HUES48 (cell line): ENCODE results near the gene ACYP1.

Experiments
- H3K27ac ChIP-seq: one replicate; pipeline ENCODE4 v1.7.0; 2013; ENCODE audit warnings: low read depth, low read length, inconsistent platforms
- H3K27me3 ChIP-seq: 2 replicates; pipeline ENCODE4 v1.6.1; 2013; ENCODE audit warnings: mild to moderate bottlenecking, low read length; ENCODE audit not compliant: control insufficient read depth, insufficient read depth
- H3K36me3 ChIP-seq: 2 replicates; pipeline ENCODE4 v1.6.1; 2013; ENCODE audit warnings: low read length; ENCODE audit not compliant: control insufficient read depth, insufficient read depth
- H3K4me1 ChIP-seq: 2 replicates; pipeline ENCODE4 v1.6.1; 2013; ENCODE audit warnings: mild to moderate bottlenecking, low read length; ENCODE audit not compliant: control insufficient read depth, insufficient read depth
- H3K4me3 ChIP-seq: 2 replicates; pipeline ENCODE4 v1.5.1; 2013; ENCODE audit warnings: mild to moderate bottlenecking, low read depth, low read length
- H3K9ac ChIP-seq: 2 replicates; pipeline ENCODE4 v1.6.1; 2013; ENCODE audit warnings: mild to moderate bottlenecking, low read depth, low read length, moderate library complexity
- H3K9me3 ChIP-seq: 2 replicates; pipeline ENCODE4 v1.6.1; 2013; ENCODE audit warnings: low read length; ENCODE audit not compliant: control insufficient read depth, insufficient read depth

ACYP1 gene

DNA sequence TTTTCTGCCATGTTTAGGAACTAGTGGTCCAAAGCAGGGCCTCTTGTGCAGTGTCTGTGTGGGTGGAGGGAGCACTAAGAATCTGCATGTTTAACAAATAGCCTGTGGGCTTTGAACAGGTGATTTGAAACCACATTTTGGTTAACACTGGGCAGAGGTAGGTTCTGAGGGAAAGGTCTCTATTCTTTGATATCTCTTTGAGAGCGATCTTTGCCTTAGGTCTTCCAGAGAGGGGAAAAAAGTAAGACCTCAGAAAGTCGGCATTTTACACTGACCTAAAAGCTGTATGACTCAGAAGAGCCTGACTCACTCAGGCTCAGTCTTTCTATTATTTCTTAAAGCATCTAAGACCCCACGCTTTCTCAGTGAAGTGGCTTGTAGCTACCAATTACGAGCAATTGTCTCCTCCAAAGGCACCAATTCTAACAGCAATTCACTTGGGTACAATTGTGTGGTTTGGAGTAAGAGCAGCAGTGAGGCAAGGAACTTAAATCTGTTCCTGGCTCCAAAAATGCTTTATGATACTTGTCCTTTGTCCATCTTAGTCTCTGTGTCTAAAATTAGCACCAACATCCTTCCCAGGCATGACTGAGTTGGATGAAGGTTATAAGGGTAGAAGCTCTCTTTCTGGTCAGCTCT lies 52.3 kb downstream of the ACYP1 start:
- Histone ChIP-seq H3K27me3 (no peaks in the 10 kb centered on the region), H3K4me3 (no peak overlapping the region), H3K9me3 (no peaks in the 10 kb centered on the region), H3K4me1 (no peaks in the 10 kb centered on the region), H3K27ac (peak overlapping the region; percentile 31), H3K36me3 (peaks cover 83% of the 10 kb centered on the region), H3K9ac (no peak overlapping the region)

DNA sequence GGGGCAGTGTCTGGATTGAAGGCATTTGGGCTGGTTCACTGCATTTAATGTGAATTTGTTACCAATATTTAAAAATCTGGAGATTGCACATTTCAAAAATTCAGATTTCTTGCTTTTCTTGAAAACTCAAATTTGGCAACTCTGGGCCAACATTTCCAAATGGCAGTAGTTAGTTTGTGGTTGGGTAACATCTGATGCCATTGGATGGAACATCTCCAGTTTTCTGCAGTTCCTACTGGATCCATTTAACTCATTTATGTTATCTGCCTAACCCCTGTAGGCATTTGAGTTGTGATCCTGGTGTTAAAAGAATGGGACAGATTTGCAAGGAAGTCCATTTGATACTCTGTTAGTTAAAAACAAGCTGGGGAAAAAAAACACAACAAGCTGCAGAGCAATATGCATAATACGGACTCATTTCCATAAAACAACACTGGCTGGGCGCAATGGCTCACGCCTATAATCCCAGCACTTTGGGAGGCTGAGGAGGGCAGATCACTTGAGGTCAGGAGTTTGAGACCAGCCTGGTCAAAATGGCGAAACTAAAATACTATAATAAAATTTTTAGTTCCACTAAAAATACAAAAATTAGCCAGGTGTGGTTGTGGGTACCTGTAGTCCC lies 53.2 kb downstream of the ACYP1 start:
- no peaks in the 10 kb centered on the region for H3K4me1 ChIP-seq
- H3K9ac ChIP-seq = no peak overlapping the region
- no peak overlapping the region for H3K27ac ChIP-seq
- no peaks in the 10 kb centered on the region for H3K9me3 ChIP-seq
- H3K27me3 ChIP-seq = no peaks in the 10 kb centered on the region
- H3K36me3 ChIP-seq = peaks cover 83% of the 10 kb centered on the region
- no peak overlapping the region for H3K4me3 ChIP-seq

DNA sequence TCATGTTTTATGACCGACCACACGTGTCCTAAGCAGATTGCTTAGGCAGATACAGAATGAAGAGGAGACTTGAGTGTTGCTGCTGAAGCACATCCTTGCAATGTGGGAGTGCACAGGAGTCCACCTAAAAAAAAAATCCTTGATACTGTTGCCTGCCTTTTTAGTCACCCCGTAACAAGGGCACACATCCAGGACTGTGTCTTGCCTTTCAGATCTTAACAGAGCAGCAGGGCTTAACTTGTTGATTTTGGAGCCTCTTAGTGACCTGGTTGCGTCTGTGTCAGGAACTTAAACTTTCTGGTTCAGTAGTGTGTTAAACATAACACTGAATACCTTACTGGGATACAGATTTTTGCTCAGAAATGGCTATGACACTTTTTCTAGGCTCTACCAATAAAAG lies 54.6 kb downstream of the ACYP1 start:
- Histone ChIP-seq H3K27ac (no peak overlapping the region), H3K9me3 (no peaks in the 10 kb centered on the region), H3K4me1 (no peaks in the 10 kb centered on the region), H3K36me3 (peaks cover 79% of the 10 kb centered on the region), H3K9ac (no peak overlapping the region), H3K27me3 (no peaks in the 10 kb centered on the region), H3K4me3 (no peak overlapping the region)

DNA sequence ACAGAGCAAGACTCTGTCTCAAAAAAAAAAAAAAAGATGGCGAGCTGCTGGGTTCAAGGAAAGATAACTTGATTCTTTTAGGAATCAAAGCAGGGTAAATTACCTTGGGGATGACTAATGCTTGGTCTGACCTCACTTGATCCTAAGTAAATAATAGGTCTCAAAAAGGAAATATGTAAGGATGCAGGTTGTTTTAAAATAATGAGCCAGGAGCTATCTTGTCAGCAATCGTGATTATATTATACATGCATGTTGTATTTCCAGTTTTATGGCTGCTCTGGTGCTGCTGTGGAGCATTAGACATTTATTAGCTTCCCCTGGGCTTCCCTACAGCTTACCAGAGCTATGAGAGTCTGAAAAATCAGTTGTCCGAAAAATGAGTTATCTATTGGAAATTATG lies 58.5 kb downstream of the ACYP1 start:
- no peaks in the 10 kb centered on the region for H3K27me3 ChIP-seq
- no peaks in the 10 kb centered on the region for H3K9me3 ChIP-seq
- peaks cover 56% of the 10 kb centered on the region for H3K36me3 ChIP-seq
- no peak overlapping the region for H3K4me3 ChIP-seq
- no peaks in the 10 kb centered on the region for H3K4me1 ChIP-seq
- H3K9ac ChIP-seq = no peak overlapping the region
- H3K27ac ChIP-seq = no peak overlapping the region

DNA sequence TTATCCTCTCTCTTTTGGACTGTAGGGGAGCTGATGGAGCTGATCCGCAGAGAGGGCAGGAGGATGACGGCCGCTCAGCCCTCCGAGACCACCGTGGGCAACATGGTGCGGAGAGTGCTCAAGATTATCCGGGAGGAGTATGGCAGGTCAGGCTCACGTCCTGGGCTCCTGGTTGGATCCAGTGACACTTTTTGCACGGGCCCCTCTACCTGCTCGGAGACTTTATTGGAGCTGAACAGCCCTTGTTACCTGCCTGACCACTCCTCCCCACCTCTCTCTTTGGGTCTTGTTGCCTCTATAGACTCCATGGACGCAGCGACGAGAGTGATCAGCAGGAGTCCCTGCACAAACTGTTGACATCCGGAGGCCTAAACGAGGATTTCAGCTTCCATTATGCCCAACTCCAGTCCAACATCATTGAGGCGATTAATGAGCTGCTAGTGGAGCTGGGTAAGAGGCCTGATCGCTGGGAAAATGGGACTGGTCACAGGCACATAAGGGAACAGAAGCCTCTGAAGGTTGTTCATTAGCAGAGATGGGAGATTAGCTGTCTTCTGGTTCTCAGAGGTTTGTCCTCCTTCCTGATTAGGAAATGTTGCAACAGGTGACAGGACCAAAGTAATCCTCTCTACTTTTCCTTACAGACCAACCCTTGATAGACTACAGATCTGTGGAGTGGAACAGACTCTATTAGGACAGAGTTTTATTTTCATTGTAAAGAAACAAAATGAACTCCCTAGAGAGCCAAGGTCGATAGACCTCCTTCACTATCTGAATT lies 60.4 kb downstream of the ACYP1 start:
- no peaks in the 10 kb centered on the region for H3K4me1 ChIP-seq
- peak overlapping the region; percentile 48 for H3K9ac ChIP-seq
- H3K9me3 ChIP-seq = no peaks in the 10 kb centered on the region
- H3K27me3 ChIP-seq = no peaks in the 10 kb centered on the region
- H3K36me3 ChIP-seq = peaks cover 37% of the 10 kb centered on the region
- peak overlapping the region; percentile 95 for H3K4me3 ChIP-seq
- H3K27ac ChIP-seq = peak overlapping the region; percentile 52
